Activated CD8-positive, alpha-beta memory T cell treated with anti-CD3 and anti-CD28 coated beads, Interleukin-2, amount 10 ng/mL, durations not matched to agents 7 days and 5 days (primary cell): Measurements from ENCODE around the gene SLC25A13. TPM values are rescaled to one million over a fixed set of nuclear protein-coding genes. Genes with fewer than 3 reads are reported as not detected.

Experiments used
- ATAC-seq: fragments of 150-1000 bp; cut with Tn5 transposase; one replicate; pipeline ENCODE4 v1.10.0; 2021; ENCODE audit warnings: moderate library complexity
- CTCF ChIA-PET: fragments of 350-600 bp; sonication (Branson Sonifier 250); formaldehyde crosslinking; loops from one replicate; lab custom pipeline; 2021; ENCODE audit warnings: antibody characterized with exemption; lab: Charles Lee
- DNase-seq: peaks from one replicate; pipeline ENCODE4 v3.0.0-alpha.2; 2020
- H3K27ac Mint-ChIP-seq: one replicate; pipeline ENCODE4 v1.8.0; 2021; ENCODE audit warnings: mild to moderate bottlenecking, mixed read lengths
- H3K27me3 Mint-ChIP-seq: one replicate; pipeline ENCODE4 v1.8.0; 2021; ENCODE audit warnings: mixed read lengths
- H3K36me3 Mint-ChIP-seq: one replicate; pipeline ENCODE4 v1.8.0; 2021; ENCODE audit warnings: mild to moderate bottlenecking, mixed read lengths
- H3K4me1 Mint-ChIP-seq: one replicate; pipeline ENCODE4 v1.8.0; 2021; ENCODE audit warnings: mixed read lengths
- H3K4me3 Mint-ChIP-seq: one replicate; pipeline ENCODE4 v1.8.0; 2021; ENCODE audit warnings: mild to moderate bottlenecking, moderate library complexity, mixed read lengths
- H3K9me3 Mint-ChIP-seq: one replicate; pipeline ENCODE4 v1.8.0; 2022; ENCODE audit warnings: low read depth, mixed read lengths
- total RNA-seq, 2 experiments: library from RNA; stranded (reverse); gene quantifications; one replicate each; pipeline ENCODE4 v1.2.3, GENCODE V29; 2021

SLC25A13 gene
- total RNA-seq, 2 experiments from 2014 or later = 7.9 to 10.4 TPM

- Mint-ChIP-seq H3K9me3 (no peaks in the 10 kb centered on the region), H3K36me3 (peaks cover 5% of the 10 kb centered on the region), H3K27ac (no peak overlapping the region), H3K4me1 (peaks cover 16% of the 10 kb centered on the region), H3K27me3 (no peaks in the 10 kb centered on the region), H3K4me3 (no peak overlapping the region)
- CTCF ChIA-PET = no interaction called here
- ATAC-seq = no peak
- DNase-seq = no peak
Observed at GRCh38 chr7:96316949-96317348, 4.9 kb downstream of the SLC25A13 start.

GRCh38 chr7:96315125-96315512 is 6.8 kb downstream of the SLC25A13 start:
- ATAC-seq = no peak
- Mint-ChIP-seq H3K4me1 (peaks cover 9% of the 10 kb centered on the region), H3K4me3 (no peak overlapping the region), H3K27me3 (no peaks in the 10 kb centered on the region), H3K27ac (no peak overlapping the region), H3K36me3 (peaks cover 5% of the 10 kb centered on the region), H3K9me3 (no peaks in the 10 kb centered on the region)
- DNase-seq = no peak
- CTCF ChIA-PET = no interaction called here

GRCh38 chr7:96314402-96315124 is 7.3 kb downstream of the SLC25A13 start:
- H3K27ac Mint-ChIP-seq = no peak overlapping the region
- DNase-seq (no peak), ATAC-seq (no peak)
- H3K4me1 Mint-ChIP-seq = peaks cover 5% of the 10 kb centered on the region
- no peaks in the 10 kb centered on the region for H3K27me3 Mint-ChIP-seq
- CTCF ChIA-PET = no interaction called here
- peaks cover 5% of the 10 kb centered on the region for H3K36me3 Mint-ChIP-seq
- no peak overlapping the region for H3K4me3 Mint-ChIP-seq
- H3K9me3 Mint-ChIP-seq = no peaks in the 10 kb centered on the region

- no peak for DNase-seq
- Mint-ChIP-seq H3K36me3 (peaks cover 5% of the 10 kb centered on the region), H3K4me1 (peaks cover 5% of the 10 kb centered on the region), H3K9me3 (no peaks in the 10 kb centered on the region), H3K27ac (no peak overlapping the region), H3K27me3 (no peaks in the 10 kb centered on the region), H3K4me3 (no peak overlapping the region)
- no peak for ATAC-seq
- CTCF ChIA-PET = no interaction called here
Observed at GRCh38 chr7:96313940-96314339, 8.0 kb downstream of the SLC25A13 start.

- H3K4me1 Mint-ChIP-seq = peaks cover 10% of the 10 kb centered on the region
- ATAC-seq (no peak), DNase-seq (no peak)
- CTCF ChIA-PET = no interaction called here
- H3K27me3 Mint-ChIP-seq = no peaks in the 10 kb centered on the region
- peaks cover 6% of the 10 kb centered on the region for H3K36me3 Mint-ChIP-seq
- H3K9me3 Mint-ChIP-seq = no peaks in the 10 kb centered on the region
- no peak overlapping the region for H3K4me3 Mint-ChIP-seq
- H3K27ac Mint-ChIP-seq = no peak overlapping the region
Observed at GRCh38 chr7:96312502-96312901, 9.4 kb downstream of the SLC25A13 start.

- H3K36me3 Mint-ChIP-seq = peaks cover 4% of the 10 kb centered on the region
- DNase-seq (no peak), ATAC-seq (no peak)
- no peak overlapping the region for H3K4me3 Mint-ChIP-seq
- CTCF ChIA-PET = no interaction called here
- no peaks in the 10 kb centered on the region for H3K27me3 Mint-ChIP-seq
- H3K27ac Mint-ChIP-seq = no peak overlapping the region
- H3K9me3 Mint-ChIP-seq = no peaks in the 10 kb centered on the region
- H3K4me1 Mint-ChIP-seq = peaks cover 10% of the 10 kb centered on the region
Observed at GRCh38 chr7:96311967-96312366, 9.9 kb downstream of the SLC25A13 start.

GRCh38 chr7:96310110-96310509 is 11.8 kb downstream of the SLC25A13 start:
- CTCF ChIA-PET = no interaction called here
- H3K27me3 Mint-ChIP-seq = no peaks in the 10 kb centered on the region
- DNase-seq = no peak
- H3K27ac Mint-ChIP-seq = no peak overlapping the region
- no peaks in the 10 kb centered on the region for H3K9me3 Mint-ChIP-seq
- ATAC-seq = no peak
- peaks cover 13% of the 10 kb centered on the region for H3K4me1 Mint-ChIP-seq
- H3K36me3 Mint-ChIP-seq = peaks cover 2% of the 10 kb centered on the region
- no peak overlapping the region for H3K4me3 Mint-ChIP-seq

- CTCF ChIA-PET = no interaction called here
- Mint-ChIP-seq H3K4me1 (peaks cover 21% of the 10 kb centered on the region), H3K27me3 (no peaks in the 10 kb centered on the region), H3K4me3 (no peak overlapping the region), H3K27ac (no peak overlapping the region), H3K9me3 (no peaks in the 10 kb centered on the region), H3K36me3 (peaks cover 2% of the 10 kb centered on the region)
- no peak for ATAC-seq
- DNase-seq = no peak
Observed at GRCh38 chr7:96308950-96309263, 13.0 kb downstream of the SLC25A13 start.

- no peak for DNase-seq
- Mint-ChIP-seq H3K36me3 (peaks cover 2% of the 10 kb centered on the region), H3K27me3 (no peaks in the 10 kb centered on the region), H3K9me3 (no peaks in the 10 kb centered on the region), H3K4me3 (no peak overlapping the region), H3K27ac (no peak overlapping the region), H3K4me1 (peaks cover 26% of the 10 kb centered on the region)
- ATAC-seq = no peak
- CTCF ChIA-PET = no interaction called here
Observed at GRCh38 chr7:96308253-96308949, 13.5 kb downstream of the SLC25A13 start.

GRCh38 chr7:96306385-96307125 is 15.3 kb downstream of the SLC25A13 start:
- ATAC-seq (no peak), DNase-seq (no peak)
- Mint-ChIP-seq H3K4me1 (peaks cover 26% of the 10 kb centered on the region), H3K36me3 (peaks cover 5% of the 10 kb centered on the region), H3K27me3 (no peaks in the 10 kb centered on the region), H3K4me3 (no peak overlapping the region), H3K27ac (no peak overlapping the region), H3K9me3 (no peaks in the 10 kb centered on the region)
- CTCF ChIA-PET = no interaction called here

GRCh38 chr7:96305915-96306314 is 16.0 kb downstream of the SLC25A13 start:
- H3K4me3 Mint-ChIP-seq = no peak overlapping the region
- CTCF ChIA-PET = no interaction called here
- H3K27me3 Mint-ChIP-seq = no peaks in the 10 kb centered on the region
- H3K36me3 Mint-ChIP-seq = peaks cover 5% of the 10 kb centered on the region
- H3K9me3 Mint-ChIP-seq = no peaks in the 10 kb centered on the region
- peaks cover 23% of the 10 kb centered on the region for H3K4me1 Mint-ChIP-seq
- no peak for DNase-seq
- no peak for ATAC-seq
- H3K27ac Mint-ChIP-seq = no peak overlapping the region

GRCh38 chr7:96304573-96304972 is 17.3 kb downstream of the SLC25A13 start:
- ATAC-seq (no peak), DNase-seq (no peak)
- Mint-ChIP-seq H3K27ac (no peak overlapping the region), H3K9me3 (no peaks in the 10 kb centered on the region), H3K4me3 (no peak overlapping the region), H3K36me3 (peaks cover 5% of the 10 kb centered on the region), H3K4me1 (peaks cover 27% of the 10 kb centered on the region), H3K27me3 (no peaks in the 10 kb centered on the region)
- CTCF ChIA-PET = interaction anchor here (0.9 kb wide), 1 partner anchor 15 kb away, joined by 3 read pairs; no protein-coding TSS in a partner anchor

- CTCF ChIA-PET = no interaction called here
- ATAC-seq (peak; percentile 27), DNase-seq (no peak)
- Mint-ChIP-seq H3K27me3 (no peaks in the 10 kb centered on the region), H3K9me3 (no peaks in the 10 kb centered on the region), H3K4me3 (no peak overlapping the region), H3K4me1 (peaks cover 25% of the 10 kb centered on the region), H3K36me3 (peaks cover 5% of the 10 kb centered on the region), H3K27ac (no peak overlapping the region)
Observed at GRCh38 chr7:96303686-96304443, 18.0 kb downstream of the SLC25A13 start.
